H1 (cell line): ENCODE data around the gene NBPF3. TPM values are rescaled to one million over a fixed set of nuclear protein-coding genes. Genes with fewer than 3 reads are reported as not detected.
A peak's percentile ranks its signal among the peaks of the same experiment; 100 is the strongest.

Source experiments
- EP300 ChIP-seq, 2 experiments: IDR thresholded peaks; 1 replicate in 1 of 2; 2 replicates in 1 of 2; pipeline ENCODE4 v1.6.1; 2011 to 2012; ENCODE audit warnings: low read depth in 2 of 2, low read length in 2 of 2, mild to moderate bottlenecking in 2 of 2, borderline replicate concordance in 1 of 2, inconsistent platforms in 1 of 2, moderate library complexity in 1 of 2
- GABPA ChIP-seq: IDR thresholded peaks from 2 replicates; pipeline ENCODE4 v1.6.1; 2011; ENCODE audit warnings: mild to moderate bottlenecking, low read length, moderate library complexity, borderline replicate concordance; ENCODE audit not compliant: insufficient read depth
- MAFK ChIP-seq: IDR thresholded peaks from 2 replicates; pipeline ENCODE4 v1.6.1; 2012; ENCODE audit warnings: low read depth, mild to moderate bottlenecking, improper control_type of control experiment, low read length
- NRF1 ChIP-seq: IDR thresholded peaks from 2 replicates; pipeline ENCODE4 v1.6.1; 2011; ENCODE audit warnings: mild to moderate bottlenecking, low read depth, low read length, improper control_type of control experiment
- PHF8 ChIP-seq: fragments of 200-600 bp; sonication (generic); conservative IDR thresholded peaks from 2 replicates; pipeline ENCODE4 v1.7.1; 2012; ENCODE audit warnings: low read depth, mild to moderate bottlenecking, inconsistent platforms, low read length, moderate library complexity
- POLR2A ChIP-seq, 2 experiments: IDR thresholded peaks; 1 replicate in 1 of 2; 2 replicates in 1 of 2; pipeline ENCODE4 v1.6.1; 2011; ENCODE audit warnings: low read depth in 2 of 2, low read length in 2 of 2, mild to moderate bottlenecking in 2 of 2; ENCODE audit errors: control extremely low read depth in 1 of 2
- POLR2AphosphoS5 ChIP-seq: IDR thresholded peaks from 2 replicates; pipeline ENCODE4 v1.6.1; 2011; ENCODE audit warnings: low read depth, low read length
- POU5F1 ChIP-seq: IDR thresholded peaks from 2 replicates; pipeline ENCODE4 v1.6.1; 2011; ENCODE audit warnings: low read depth, mild to moderate bottlenecking, low read length, moderate library complexity
- RBBP5 ChIP-seq: IDR thresholded peaks from 2 replicates; pipeline ENCODE4 v1.7.1; 2012; ENCODE audit warnings: low read depth, mild to moderate bottlenecking, inconsistent platforms, low read length, moderate library complexity, borderline replicate concordance
- RNF2 ChIP-seq: fragments of 200-900, 300-1000 bp; sonication (generic); IDR thresholded peaks from 2 replicates; pipeline ENCODE4 v1.7.1; 2016; ENCODE audit warnings: borderline replicate concordance, low read depth, mild to moderate bottlenecking, antibody characterized with exemption, low read length; ENCODE audit not compliant: poor library complexity, severe bottlenecking; ENCODE audit errors: missing control alignments
- SIN3A ChIP-seq, 2 experiments: IDR thresholded peaks in 1 of 2; conservative IDR thresholded peaks in 1 of 2; 2 replicates each; pipeline ENCODE4 v1.6.1; 2011 to 2012; ENCODE audit warnings: low read length in 2 of 2, improper control_type of control experiment in 1 of 2, low read depth in 1 of 2, mild to moderate bottlenecking in 1 of 2
- SRF ChIP-seq: IDR thresholded peaks from 2 replicates; pipeline ENCODE4 v1.6.1; 2011; ENCODE audit warnings: mild to moderate bottlenecking, low read depth, low read length, moderate library complexity
- TAF1 ChIP-seq: IDR thresholded peaks from 2 replicates; pipeline ENCODE4 v1.6.1; 2011; ENCODE audit warnings: mild to moderate bottlenecking, low read depth, low read length
- TBP ChIP-seq: IDR thresholded peaks from 2 replicates; pipeline ENCODE4 v1.6.1; 2011; ENCODE audit warnings: low read depth, low read length, improper control_type of control experiment
- TCF12 ChIP-seq: IDR thresholded peaks from 2 replicates; pipeline ENCODE4 v1.6.1; 2011; ENCODE audit warnings: low read depth, mild to moderate bottlenecking, low read length
- polyA plus RNA-seq, 7 experiments: library from polyadenylated mRNA; depleted of rRNA in 3 of 7; stranded (reverse) in 5 of 7; unstranded in 2 of 7; fragments of >200 nt in 5 of 7; fragments of 200-250 nt in 2 of 7; gene quantifications; 1 replicate in 5 of 7; 2 replicates in 1 of 7; 4 replicates in 1 of 7; pipeline versions ENCODE4 v1.2.1 to v1.2.3, GENCODE V29; 2011 to 2013; ENCODE audit warnings: missing spikeins in 2 of 7, mixed read lengths in 2 of 7
- total RNA-seq: library from RNA; stranded (reverse); fragmentation: NEBNext Ultra II Directional; extraction: Animal tissue kit (Norgen Biotek cat#: 25700); gene quantifications from 2 replicates; pipeline ENCODE4 v1.2.1, GENCODE V29; 2021
- TF ChIP-seq, protein P1 (sequence below): IDR thresholded peaks from 2 replicates; pipeline ENCODE4 v1.6.1; 2011; ENCODE audit warnings: low read depth, mild to moderate bottlenecking, low read length; ENCODE audit not compliant: insufficient read depth
- TF ChIP-seq, protein P2 (sequence below), 3 experiments: IDR thresholded peaks; 1 replicate in 2 of 3; 2 replicates in 1 of 3; pipeline versions ENCODE4 v1.5.1 to v1.6.1; 2011; ENCODE audit warnings: low read length in 3 of 3, mild to moderate bottlenecking in 3 of 3, inconsistent platforms in 2 of 3, low read depth in 1 of 3, moderate library complexity in 1 of 3; ENCODE audit not compliant: insufficient read depth in 1 of 3; ENCODE audit errors: control extremely low read depth in 1 of 3
- TF ChIP-seq, protein P3 (sequence below): IDR thresholded peaks from 2 replicates; pipeline ENCODE4 v1.6.1; 2011; ENCODE audit warnings: low read length, improper control_type of control experiment

NBPF3 gene
- total and polyA plus RNA-seq, 2 of the 8 experiments (the other 6 are each of a cell fraction or from before 2014, with no cell fraction given): 3.8 to 4.3 TPM

DNA sequence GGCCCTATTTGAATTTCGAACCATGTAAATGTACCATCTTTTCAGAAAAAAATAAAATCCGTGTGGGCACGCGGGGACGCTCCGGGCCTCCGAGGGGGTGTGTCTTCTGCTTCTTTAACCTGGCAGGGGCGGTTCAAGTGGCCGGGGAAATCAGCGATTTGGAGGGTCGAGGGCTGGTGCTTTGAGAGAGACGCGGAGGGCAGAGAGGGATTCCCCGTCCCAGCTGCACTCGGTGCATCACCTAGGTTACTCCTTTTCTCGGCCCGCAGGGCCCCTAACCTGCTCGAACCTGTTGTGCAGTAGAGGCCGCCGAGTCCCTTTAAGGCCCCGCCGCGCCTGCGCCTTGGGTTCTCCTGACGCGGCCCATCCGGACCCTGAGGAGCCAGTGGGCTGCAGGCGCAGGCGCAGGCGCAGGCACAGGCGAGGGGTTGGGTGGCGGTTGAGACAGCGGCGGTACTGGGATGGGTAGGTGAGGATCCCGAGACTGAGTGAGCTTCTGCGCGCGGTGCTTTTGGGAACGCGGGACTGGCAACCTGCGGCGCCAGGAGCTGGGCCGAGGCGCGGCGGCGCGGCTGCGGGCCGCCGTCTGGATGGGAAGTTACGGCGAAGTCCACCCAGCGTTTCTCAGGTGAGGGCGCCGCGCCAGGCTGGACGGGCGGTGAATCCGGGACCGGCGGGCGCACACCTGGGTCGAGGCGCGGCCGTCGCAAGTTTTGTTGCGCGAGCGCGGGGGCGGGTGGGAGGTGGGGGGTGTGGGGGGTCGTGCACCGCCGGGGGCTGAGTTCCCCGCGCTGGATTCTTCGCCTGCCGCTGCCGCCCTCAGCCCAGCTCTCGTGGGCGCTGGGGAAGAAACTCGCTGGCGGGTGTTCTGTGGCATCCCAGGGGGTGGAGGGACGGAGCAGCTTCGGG lies at the start of gene NBPF3 (continued):
- TF ChIP-seq RBBP5 (peak; percentile 76; the same call in 1 of the 2 replicates), SIN3A (conservative IDR thresholded peaks at IDR 0.05 in 1 of 2, IDR thresholded peaks at IDR 0.05 in 1 of 2; ENCODE audit: low read depth in 1 of 2, low read length in 2 of 2) (peak in 1 of 2 experiments; percentile 59; a peak in 1 of 4 replicates), POLR2AphosphoS5 (no peak), POU5F1 (no peak), RNF2 (no peak), TBP (peak; percentile 25; the same call in 1 of the 2 replicates), TAF1 (peak; percentile 45; the same call in 1 of the 2 replicates), NRF1 (peak; percentile 83), SRF (no peak), MAFK (no peak), PHF8 (0 out of 2 replicates have a peak, but pooled peaks have one; percentile 29), TCF12 (no peak), POLR2A (IDR thresholded peaks at IDR 0.05; ENCODE audit: control extremely low read depth in 1 of 2, low read depth in 2 of 2, low read length in 2 of 2) (no peak), GABPA (no peak), EP300 (IDR thresholded peaks at IDR 0.05; ENCODE audit: borderline replicate concordance in 1 of 2, low read depth in 2 of 2, low read length in 2 of 2) (no peak)
- TF ChIP-seq, protein P1, sequence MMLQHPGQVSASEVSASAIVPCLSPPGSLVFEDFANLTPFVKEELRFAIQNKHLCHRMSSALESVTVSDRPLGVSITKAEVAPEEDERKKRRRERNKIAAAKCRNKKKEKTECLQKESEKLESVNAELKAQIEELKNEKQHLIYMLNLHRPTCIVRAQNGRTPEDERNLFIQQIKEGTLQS: no peak
- TF ChIP-seq, protein P2, sequence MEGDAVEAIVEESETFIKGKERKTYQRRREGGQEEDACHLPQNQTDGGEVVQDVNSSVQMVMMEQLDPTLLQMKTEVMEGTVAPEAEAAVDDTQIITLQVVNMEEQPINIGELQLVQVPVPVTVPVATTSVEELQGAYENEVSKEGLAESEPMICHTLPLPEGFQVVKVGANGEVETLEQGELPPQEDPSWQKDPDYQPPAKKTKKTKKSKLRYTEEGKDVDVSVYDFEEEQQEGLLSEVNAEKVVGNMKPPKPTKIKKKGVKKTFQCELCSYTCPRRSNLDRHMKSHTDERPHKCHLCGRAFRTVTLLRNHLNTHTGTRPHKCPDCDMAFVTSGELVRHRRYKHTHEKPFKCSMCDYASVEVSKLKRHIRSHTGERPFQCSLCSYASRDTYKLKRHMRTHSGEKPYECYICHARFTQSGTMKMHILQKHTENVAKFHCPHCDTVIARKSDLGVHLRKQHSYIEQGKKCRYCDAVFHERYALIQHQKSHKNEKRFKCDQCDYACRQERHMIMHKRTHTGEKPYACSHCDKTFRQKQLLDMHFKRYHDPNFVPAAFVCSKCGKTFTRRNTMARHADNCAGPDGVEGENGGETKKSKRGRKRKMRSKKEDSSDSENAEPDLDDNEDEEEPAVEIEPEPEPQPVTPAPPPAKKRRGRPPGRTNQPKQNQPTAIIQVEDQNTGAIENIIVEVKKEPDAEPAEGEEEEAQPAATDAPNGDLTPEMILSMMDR (IDR thresholded peaks at IDR 0.05; ENCODE audit: control extremely low read depth in 1 of 3, insufficient read depth in 1 of 3, low read depth in 1 of 3, low read length in 3 of 3): no peak
- TF ChIP-seq, protein P3, sequence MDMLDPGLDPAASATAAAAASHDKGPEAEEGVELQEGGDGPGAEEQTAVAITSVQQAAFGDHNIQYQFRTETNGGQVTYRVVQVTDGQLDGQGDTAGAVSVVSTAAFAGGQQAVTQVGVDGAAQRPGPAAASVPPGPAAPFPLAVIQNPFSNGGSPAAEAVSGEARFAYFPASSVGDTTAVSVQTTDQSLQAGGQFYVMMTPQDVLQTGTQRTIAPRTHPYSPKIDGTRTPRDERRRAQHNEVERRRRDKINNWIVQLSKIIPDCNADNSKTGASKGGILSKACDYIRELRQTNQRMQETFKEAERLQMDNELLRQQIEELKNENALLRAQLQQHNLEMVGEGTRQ: no peak
